Endothelial cell of umbilical vein (primary cell): ENCODE results near the gene C11orf65. TPM values are rescaled to one million over a fixed set of nuclear protein-coding genes. Genes with fewer than 3 reads are reported as not detected.

ENCODE experiments used
- BruUV-seq: library from RNA; stranded (reverse); fragments of 400-500 nt; replicated peaks from 2 replicates; lab custom pipeline; 2021; lab: Mats Ljungman, UMichigan
- CTCF ChIA-PET: fragments of 300-600, 350-600 bp; sonication (Branson Sonifier 250); formaldehyde crosslinking; loops from one replicate; lab custom pipeline; 2021; ENCODE audit warnings: antibody characterized with exemption, inconsistent platforms; lab: Charles Lee
- POLR2A ChIA-PET: fragments of 300-600, 350-600 bp; sonication (Branson Sonifier 250); formaldehyde crosslinking; loops from one replicate; lab custom pipeline; 2021; ENCODE audit warnings: antibody characterized with exemption, inconsistent platforms; lab: Charles Lee
- DNase-seq: peaks from one replicate; pipeline ENCODE4 v3.0.0-alpha.2; 2011; ENCODE audit warnings: low read depth, low spot score
- FAIRE-seq: peaks from 2 replicates; lab custom pipeline; 2011; peaks lifted over from hg19 to GRCh38; lab: Jason Lieb, UNC
- H2AFZ ChIP-seq: 2 replicates; pipeline ENCODE4 v1.6.0; 2012; ENCODE audit warnings: low read depth, low read length, control low read depth, inconsistent platforms
- H3K27ac ChIP-seq: 2 replicates; pipeline ENCODE4 v1.5.1; 2011; ENCODE audit warnings: low read depth, mild to moderate bottlenecking, control low read depth, low read length, moderate library complexity; ENCODE audit not compliant: insufficient read depth
- H3K27me3 ChIP-seq, 2 experiments: 2 replicates each; pipeline versions ENCODE4 v1.6.0 to v1.6.1; 2011; ENCODE audit warnings: low read length in 2 of 2, mixed read lengths in 1 of 2; ENCODE audit not compliant: control insufficient read depth in 2 of 2, insufficient read depth in 2 of 2
- H3K36me3 ChIP-seq, 2 experiments: 2 replicates in 1 of 2; 3 replicates in 1 of 2; pipeline ENCODE4 v1.5.1; 2011; ENCODE audit warnings: low read length in 2 of 2, mild to moderate bottlenecking in 1 of 2, moderate library complexity in 1 of 2; ENCODE audit not compliant: control insufficient read depth in 2 of 2, insufficient read depth in 2 of 2; ENCODE audit errors: extremely low read depth in 1 of 2
- H3K4me1 ChIP-seq: 3 replicates; pipeline ENCODE4 v1.5.1; 2011; ENCODE audit warnings: mild to moderate bottlenecking, low read length; ENCODE audit not compliant: control insufficient read depth, insufficient read depth; ENCODE audit errors: extremely low read depth
- H3K4me2 ChIP-seq: 2 replicates; pipeline ENCODE4 v1.6.1; 2011; ENCODE audit warnings: low read length, control low read depth, mixed read lengths; ENCODE audit not compliant: insufficient read depth
- H3K4me3 ChIP-seq, 3 experiments: fragments of 200-600 bp in 1 of 3; sonication (generic), shearing (Covaris generic) in 1 of 3; replicated peaks in 1 of 3; 2 replicates each; pipeline ENCODE4 v1.5.1; 2011 to 2016; ENCODE audit warnings: control low read depth in 3 of 3, low read length in 3 of 3, mild to moderate bottlenecking in 2 of 3, inconsistent platforms in 1 of 3, low read depth in 1 of 3, moderate library complexity in 1 of 3; ENCODE audit not compliant: insufficient read depth in 1 of 3
- H3K79me2 ChIP-seq: 2 replicates; pipeline ENCODE4 v1.6.0; 2012; ENCODE audit warnings: low read length, inconsistent platforms; ENCODE audit not compliant: control insufficient read depth, insufficient read depth
- H3K9ac ChIP-seq: replicated peaks from 2 replicates; pipeline ENCODE3; 2011; ENCODE audit warnings: low read length, control low read depth; ENCODE audit not compliant: insufficient read depth; ENCODE audit errors: extremely low read depth
- H3K9me1 ChIP-seq: replicated peaks from 3 replicates; pipeline ENCODE4 v1.6.0; 2011; ENCODE audit warnings: mild to moderate bottlenecking, low read length; ENCODE audit not compliant: control insufficient read depth, insufficient read depth; ENCODE audit errors: extremely low read depth
- H3K9me3 ChIP-seq: replicated peaks from 2 replicates; pipeline ENCODE4 v1.5.1; 2012; ENCODE audit warnings: low read length, inconsistent platforms; ENCODE audit not compliant: control insufficient read depth, insufficient read depth
- H4K20me1 ChIP-seq: replicated peaks from 2 replicates; pipeline ENCODE3; 2011; ENCODE audit warnings: mild to moderate bottlenecking, low read length; ENCODE audit not compliant: control insufficient read depth, insufficient read depth; ENCODE audit errors: extremely low read depth
- EZH2 ChIP-seq: IDR thresholded peaks from 2 replicates; pipeline ENCODE4 v1.6.1; 2012; ENCODE audit warnings: borderline replicate concordance, low read depth, mild to moderate bottlenecking, moderate library complexity, low read length, inconsistent platforms; ENCODE audit not compliant: severe bottlenecking
- FOS ChIP-seq: IDR thresholded peaks from 2 replicates; pipeline ENCODE4 v1.6.1; 2011; ENCODE audit warnings: mild to moderate bottlenecking, low read length, moderate library complexity, borderline replicate concordance; ENCODE audit not compliant: insufficient read depth
- GATA2 ChIP-seq: IDR thresholded peaks from 2 replicates; pipeline ENCODE4 v1.7.0; 2011; ENCODE audit warnings: low read depth, mild to moderate bottlenecking, moderate library complexity, mixed read lengths, low read length; ENCODE audit not compliant: insufficient read length, insufficient read depth
- JUN ChIP-seq: IDR thresholded peaks from 2 replicates; pipeline ENCODE4 v1.6.1; 2011; ENCODE audit warnings: borderline replicate concordance, low read depth; ENCODE audit not compliant: insufficient read length, insufficient read depth
- MYC ChIP-seq: IDR thresholded peaks from one replicate; pipeline ENCODE4 v1.6.1; 2011; ENCODE audit warnings: mild to moderate bottlenecking, low read depth, low read length
- POLR2AphosphoS5 ChIP-seq: IDR thresholded peaks from 2 replicates; pipeline ENCODE4 v1.6.1; 2012; ENCODE audit warnings: low read depth, mild to moderate bottlenecking, control low read depth, low read length, moderate library complexity; ENCODE audit not compliant: insufficient read depth
- dilution Hi-C: fragments of 300-500 bp; cut with MboI; formaldehyde crosslinking; loops from one replicate; pipeline ENCODE4 v1.15.0; 2019; ENCODE audit warnings: low sequenced_read_pairs; ENCODE audit not compliant: extremely low pct_ligation_motif_present
- intact Hi-C: fragments of 100-400 bp; cut with micrococcal nuclease; formaldehyde crosslinking; loops from one replicate; pipeline ENCODE4 v1.10.0; 2022
- polyA plus RNA-seq, 4 experiments: library from polyadenylated mRNA; depleted of rRNA in 3 of 4; stranded (reverse) in 3 of 4; unstranded in 1 of 4; fragments of >200 nt; gene quantifications; 2 replicates each; pipeline versions ENCODE4 v1.2.1 to v1.2.3, GENCODE V29; 2011 to 2012; ENCODE audit warnings: missing spikeins in 1 of 4
- total RNA-seq: library from RNA; stranded (reverse); gene quantifications from 2 replicates; pipeline ENCODE4 v1.2.3, GENCODE V29; 2021
- TF ChIP-seq, protein P1 (sequence below): IDR thresholded peaks from 2 replicates; pipeline ENCODE4 v1.6.1; 2011; ENCODE audit not compliant: insufficient read depth, insufficient read length
- TF ChIP-seq, protein P2 (sequence below), 2 donors: IDR thresholded peaks; 1 replicate in 1 of 2; 2 replicates in 1 of 2; pipeline ENCODE4 v1.5.1; 2011; ENCODE audit warnings: low read length in 2 of 2, mild to moderate bottlenecking in 2 of 2, moderate library complexity in 2 of 2, control low read depth in 1 of 2, inconsistent platforms in 1 of 2, low read depth in 1 of 2; ENCODE audit not compliant: insufficient read depth in 1 of 2; ENCODE audit errors: extremely low read depth in 1 of 2

Gene C11orf65
- total and polyA plus RNA-seq, 2 donors (not counting 3 experiments of a cell fraction or from before 2014, with no cell fraction given) = not detected

- DNase-seq (no peak), FAIRE-seq (no peak)
- H3K9ac ChIP-seq = no peak overlapping the region
- peaks cover 0 to 2% of the 10 kb centered on the region in 2 experiments for H3K36me3 ChIP-seq
- ChIA-PET POLR2A (no interaction called here), CTCF (no interaction called here)
- dilution Hi-C loops (no loop called here), intact Hi-C loops (no loop called here)
- H3K4me3 ChIP-seq = no peak overlapping the region
- no peak overlapping the region for H3K27ac ChIP-seq
- BruUV-seq = no TSS peak
- no peak overlapping the region for H2AFZ ChIP-seq
- no peak overlapping the region for H3K4me2 ChIP-seq
- no peaks in the 10 kb centered on the region for H3K9me3 ChIP-seq
- H3K27me3 ChIP-seq = no peaks in the 10 kb centered on the region
- TF ChIP-seq MYC (no peak), POLR2AphosphoS5 (no peak), FOS (no peak), EZH2 (no peak), JUN (no peak), GATA2 (no peak)
- TF ChIP-seq, protein P1, sequence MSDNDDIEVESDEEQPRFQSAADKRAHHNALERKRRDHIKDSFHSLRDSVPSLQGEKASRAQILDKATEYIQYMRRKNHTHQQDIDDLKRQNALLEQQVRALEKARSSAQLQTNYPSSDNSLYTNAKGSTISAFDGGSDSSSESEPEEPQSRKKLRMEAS = no peak
- TF ChIP-seq, protein P2, sequence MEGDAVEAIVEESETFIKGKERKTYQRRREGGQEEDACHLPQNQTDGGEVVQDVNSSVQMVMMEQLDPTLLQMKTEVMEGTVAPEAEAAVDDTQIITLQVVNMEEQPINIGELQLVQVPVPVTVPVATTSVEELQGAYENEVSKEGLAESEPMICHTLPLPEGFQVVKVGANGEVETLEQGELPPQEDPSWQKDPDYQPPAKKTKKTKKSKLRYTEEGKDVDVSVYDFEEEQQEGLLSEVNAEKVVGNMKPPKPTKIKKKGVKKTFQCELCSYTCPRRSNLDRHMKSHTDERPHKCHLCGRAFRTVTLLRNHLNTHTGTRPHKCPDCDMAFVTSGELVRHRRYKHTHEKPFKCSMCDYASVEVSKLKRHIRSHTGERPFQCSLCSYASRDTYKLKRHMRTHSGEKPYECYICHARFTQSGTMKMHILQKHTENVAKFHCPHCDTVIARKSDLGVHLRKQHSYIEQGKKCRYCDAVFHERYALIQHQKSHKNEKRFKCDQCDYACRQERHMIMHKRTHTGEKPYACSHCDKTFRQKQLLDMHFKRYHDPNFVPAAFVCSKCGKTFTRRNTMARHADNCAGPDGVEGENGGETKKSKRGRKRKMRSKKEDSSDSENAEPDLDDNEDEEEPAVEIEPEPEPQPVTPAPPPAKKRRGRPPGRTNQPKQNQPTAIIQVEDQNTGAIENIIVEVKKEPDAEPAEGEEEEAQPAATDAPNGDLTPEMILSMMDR (IDR thresholded peaks at IDR 0.05; ENCODE audit: extremely low read depth in 1 of 2, insufficient read depth in 1 of 2, low read depth in 1 of 2, low read length in 2 of 2) = no peak
- no peaks in the 10 kb centered on the region for H4K20me1 ChIP-seq
- H3K4me1 ChIP-seq = no peaks in the 10 kb centered on the region
- H3K79me2 ChIP-seq = no peaks in the 10 kb centered on the region
- no peaks in the 10 kb centered on the region for H3K9me1 ChIP-seq
Observed at GRCh38 chr11:108472681-108473080, 5.4 kb upstream of the C11orf65 start.
